Measurements from ENCODE around the gene GAB1.

The GAB1 gene

DNA sequence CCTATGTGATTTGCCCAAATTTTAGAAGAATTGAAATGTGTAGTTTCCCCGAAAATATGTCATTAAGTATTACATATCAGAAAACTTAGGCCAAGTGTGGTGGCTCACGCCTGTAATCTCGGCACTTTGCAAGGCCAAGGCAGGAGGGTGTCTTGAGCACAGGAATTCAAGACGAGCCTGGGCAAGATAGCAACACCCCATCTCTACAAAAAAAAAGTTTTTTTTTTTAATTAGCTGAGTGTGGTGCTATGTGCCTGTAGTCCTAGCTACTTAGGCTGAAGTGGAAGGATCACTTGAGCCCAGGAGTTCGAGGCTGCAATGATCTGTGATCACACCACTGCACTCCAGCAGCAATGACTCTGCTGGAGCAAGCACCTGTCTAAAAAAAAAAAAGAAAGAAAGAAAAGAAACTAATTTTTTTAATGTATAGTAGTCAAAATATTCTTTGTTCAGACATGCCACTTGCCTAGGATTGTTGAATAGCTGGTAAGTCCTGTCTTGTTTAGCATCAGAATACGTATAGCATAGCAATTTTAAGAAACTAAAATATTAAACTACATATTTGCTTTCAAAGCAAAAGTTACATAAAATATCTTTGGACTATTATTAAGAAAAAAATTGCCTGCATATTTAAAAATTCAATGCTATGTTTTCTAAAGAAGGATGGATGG is 40.1 kb upstream of the GAB1 start:
- H3K4me3 ChIP-seq: no peak overlapping the region
- H3K36me3 ChIP-seq (ENCODE audit: insufficient read depth, low read length): no peaks in the 10 kb centered on the region
- DNase-seq (ENCODE audit: low read depth, low spot score): no peak
- H3K9me3 ChIP-seq (ENCODE audit: low read depth, low read length): no peaks in the 10 kb centered on the region
- no peak overlapping the region for H3K27ac ChIP-seq
- TF ChIP-seq EZH2 (IDR thresholded peaks at IDR 0.05): no peak
- TF ChIP-seq FOXP2 (optimal IDR thresholded peaks at IDR 0.05; ENCODE audit: control extremely low read depth, extremely low read length, insufficient read depth): no peak
- TF ChIP-seq POLR2AphosphoS5 (IDR thresholded peaks at IDR 0.05; ENCODE audit: borderline replicate concordance, low read depth, low read length): no peak
- no peak overlapping the region for H3K9ac ChIP-seq (ENCODE audit: insufficient read length)

DNA sequence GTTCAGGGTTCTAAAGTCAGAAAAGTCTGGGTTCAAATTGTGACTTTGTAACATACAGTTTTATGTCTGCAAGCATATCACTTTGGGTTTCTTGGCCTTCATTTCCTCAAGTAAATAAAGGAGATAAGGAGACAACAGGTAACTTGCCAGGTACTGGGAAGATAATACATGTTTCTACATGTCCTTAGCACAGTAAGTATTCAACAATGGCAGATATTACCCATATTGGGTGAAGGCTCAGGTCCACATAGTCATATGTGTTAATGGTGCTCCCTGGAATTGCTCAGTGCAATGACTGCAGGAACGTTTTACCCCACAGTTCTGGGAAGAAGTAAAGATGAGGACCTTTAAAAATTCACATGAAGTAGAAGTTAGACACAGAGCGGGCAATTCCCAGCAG is 35.8 kb upstream of the GAB1 start:
- DNase-seq (ENCODE audit: low read depth, low spot score): no peak
- Histone ChIP-seq H3K9ac (ENCODE audit: insufficient read length) (no peak overlapping the region), H3K27ac (no peak overlapping the region), H3K9me3 (ENCODE audit: low read depth, low read length) (no peaks in the 10 kb centered on the region), H3K36me3 (ENCODE audit: insufficient read depth, low read length) (no peaks in the 10 kb centered on the region), H3K4me3 (no peak overlapping the region)
- TF ChIP-seq POLR2AphosphoS5 (IDR thresholded peaks at IDR 0.05; ENCODE audit: borderline replicate concordance, low read depth, low read length) (no peak), EZH2 (IDR thresholded peaks at IDR 0.05) (no peak), FOXP2 (optimal IDR thresholded peaks at IDR 0.05; ENCODE audit: control extremely low read depth, extremely low read length, insufficient read depth) (no peak)

DNA sequence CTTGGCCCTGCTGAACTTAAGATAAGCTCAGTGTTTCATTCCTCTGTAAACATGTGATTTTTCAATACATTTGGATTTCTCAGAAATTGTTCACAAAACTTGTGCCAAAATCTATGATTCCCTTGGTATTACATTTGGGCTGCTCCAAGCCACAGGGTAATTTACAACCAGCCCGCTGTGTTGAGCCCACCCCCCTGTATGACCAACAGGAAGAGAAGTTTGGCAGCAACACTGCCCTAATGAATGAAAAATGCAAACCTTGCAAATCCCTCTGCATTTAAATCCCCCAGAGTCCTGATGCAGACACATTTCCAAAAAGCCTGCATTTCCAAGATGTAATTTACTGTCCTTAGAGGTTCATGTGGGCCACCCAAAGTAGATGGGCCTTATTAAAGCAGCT is 34.1 kb upstream of the GAB1 start:
- Histone ChIP-seq H3K36me3 (ENCODE audit: insufficient read depth, low read length) (no peaks in the 10 kb centered on the region), H3K4me3 (peak overlapping the region; percentile 61), H3K9me3 (ENCODE audit: low read depth, low read length) (no peaks in the 10 kb centered on the region), H3K9ac (ENCODE audit: insufficient read length) (no peak overlapping the region), H3K27ac (peak overlapping the region; percentile 86)
- peak; percentile 50; the same call in 1 of the 2 replicates for TF ChIP-seq POLR2AphosphoS5 (IDR thresholded peaks at IDR 0.05; ENCODE audit: borderline replicate concordance, low read depth, low read length)
- no peak for TF ChIP-seq EZH2 (IDR thresholded peaks at IDR 0.05)
- no peak for TF ChIP-seq FOXP2 (optimal IDR thresholded peaks at IDR 0.05; ENCODE audit: control extremely low read depth, extremely low read length, insufficient read depth)
- DNase-seq (ENCODE audit: low read depth, low spot score): peak; percentile 18

DNA sequence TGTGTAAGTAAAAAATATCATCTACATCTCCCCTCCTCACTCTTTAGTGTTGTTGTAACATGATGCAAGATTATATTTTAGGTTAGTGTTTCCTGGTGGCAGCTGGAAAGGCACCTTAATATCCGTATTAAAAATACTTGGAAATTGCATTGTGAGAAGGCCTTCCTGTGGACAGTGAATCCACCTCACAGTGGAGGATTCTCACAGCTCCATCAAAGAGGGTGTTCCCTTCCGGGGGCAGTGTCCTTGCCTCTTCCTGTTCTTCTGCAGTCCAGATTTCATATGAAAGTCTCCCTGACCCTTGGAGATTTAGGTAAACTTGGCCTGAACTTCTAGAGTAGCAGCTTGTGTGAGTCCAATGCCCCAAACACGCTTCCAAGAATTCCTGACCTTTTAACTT is 29.9 kb upstream of the GAB1 start:
- TF ChIP-seq POLR2AphosphoS5 (IDR thresholded peaks at IDR 0.05; ENCODE audit: borderline replicate concordance, low read depth, low read length) (no peak), FOXP2 (optimal IDR thresholded peaks at IDR 0.05; ENCODE audit: control extremely low read depth, extremely low read length, insufficient read depth) (no peak), EZH2 (IDR thresholded peaks at IDR 0.05) (no peak)
- Histone ChIP-seq H3K4me3 (no peak overlapping the region), H3K9me3 (ENCODE audit: low read depth, low read length) (no peaks in the 10 kb centered on the region), H3K9ac (ENCODE audit: insufficient read length) (no peak overlapping the region), H3K27ac (no peak overlapping the region), H3K36me3 (ENCODE audit: insufficient read depth, low read length) (no peaks in the 10 kb centered on the region)
- no peak for DNase-seq (ENCODE audit: low read depth, low spot score)

DNA sequence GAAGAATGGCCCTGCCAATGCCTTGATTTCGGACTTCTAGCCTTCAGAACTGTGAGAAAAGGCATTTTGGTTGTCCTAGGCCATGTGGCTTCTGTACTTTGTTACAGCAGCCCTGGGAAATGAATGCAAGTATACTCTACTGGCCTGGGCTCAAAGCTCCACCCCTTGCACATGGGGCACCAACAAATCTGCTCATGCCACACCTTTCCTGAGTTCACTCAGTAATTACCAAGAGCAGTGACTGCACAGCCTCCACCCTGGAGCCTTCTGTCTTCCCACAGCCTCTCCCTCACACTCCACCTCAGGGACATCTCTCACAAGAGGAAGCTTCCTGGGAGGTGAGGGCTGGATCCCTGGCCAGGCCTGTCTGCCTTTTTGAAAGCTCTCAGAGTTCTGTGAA is 29.1 kb upstream of the GAB1 start:
- no peak for DNase-seq (ENCODE audit: low read depth, low spot score)
- TF ChIP-seq EZH2 (IDR thresholded peaks at IDR 0.05) (no peak), FOXP2 (optimal IDR thresholded peaks at IDR 0.05; ENCODE audit: control extremely low read depth, extremely low read length, insufficient read depth) (no peak), POLR2AphosphoS5 (IDR thresholded peaks at IDR 0.05; ENCODE audit: borderline replicate concordance, low read depth, low read length) (no peak)
- Histone ChIP-seq H3K9me3 (ENCODE audit: low read depth, low read length) (no peaks in the 10 kb centered on the region), H3K36me3 (ENCODE audit: insufficient read depth, low read length) (no peaks in the 10 kb centered on the region), H3K4me3 (no peak overlapping the region), H3K27ac (no peak overlapping the region), H3K9ac (ENCODE audit: insufficient read length) (no peak overlapping the region)

DNA sequence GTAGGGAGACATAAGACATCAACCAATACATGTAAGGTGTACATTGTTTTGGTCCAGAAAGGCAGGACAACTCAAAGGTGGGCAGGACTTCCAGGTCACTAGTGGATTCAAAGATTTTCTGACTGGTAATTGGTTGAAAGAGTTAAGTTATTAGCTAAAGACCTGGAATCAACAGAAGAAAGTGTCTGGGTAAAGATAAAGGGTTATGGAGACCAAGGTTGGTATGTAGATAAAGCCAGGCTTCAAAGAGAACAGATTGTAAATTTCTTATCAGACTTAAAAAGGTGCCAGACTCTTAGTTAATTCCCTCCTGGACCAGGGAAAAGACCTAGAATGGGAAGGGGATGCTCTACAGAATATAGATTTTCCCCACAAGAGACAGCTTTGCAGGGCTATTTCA is 28.3 kb upstream of the GAB1 start:
- no peaks in the 10 kb centered on the region for H3K36me3 ChIP-seq (ENCODE audit: insufficient read depth, low read length)
- H3K27ac ChIP-seq: no peak overlapping the region
- no peak overlapping the region for H3K4me3 ChIP-seq
- DNase-seq (ENCODE audit: low read depth, low spot score): no peak
- TF ChIP-seq FOXP2 (optimal IDR thresholded peaks at IDR 0.05; ENCODE audit: control extremely low read depth, extremely low read length, insufficient read depth) (no peak), EZH2 (IDR thresholded peaks at IDR 0.05) (no peak), POLR2AphosphoS5 (IDR thresholded peaks at IDR 0.05; ENCODE audit: borderline replicate concordance, low read depth, low read length) (no peak)
- no peak overlapping the region for H3K9ac ChIP-seq (ENCODE audit: insufficient read length)
- no peaks in the 10 kb centered on the region for H3K9me3 ChIP-seq (ENCODE audit: low read depth, low read length)

DNA sequence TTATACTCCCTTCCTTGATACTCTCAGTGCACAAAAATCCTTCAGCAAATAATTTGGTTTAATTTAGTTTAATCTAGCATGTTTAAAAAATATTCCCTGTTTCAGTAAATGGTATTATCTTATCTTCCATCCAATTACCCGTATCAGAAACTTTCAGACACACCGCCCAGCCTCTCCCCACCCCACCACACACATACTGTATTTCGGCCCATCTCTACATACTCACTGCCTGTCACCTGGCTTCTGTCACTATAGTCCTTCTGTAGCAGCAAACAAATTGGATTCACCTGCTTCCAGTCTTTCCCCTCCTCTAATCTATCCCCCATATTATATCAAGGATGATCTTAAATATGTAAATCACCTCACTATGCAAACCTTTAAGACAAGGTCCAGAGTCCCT is 24.8 kb upstream of the GAB1 start:
- Histone ChIP-seq H3K4me3 (no peak overlapping the region), H3K9ac (ENCODE audit: insufficient read length) (no peak overlapping the region), H3K27ac (no peak overlapping the region), H3K36me3 (ENCODE audit: insufficient read depth, low read length) (no peaks in the 10 kb centered on the region), H3K9me3 (ENCODE audit: low read depth, low read length) (no peaks in the 10 kb centered on the region)
- no peak for DNase-seq (ENCODE audit: low read depth, low spot score)
- no peak for TF ChIP-seq POLR2AphosphoS5 (IDR thresholded peaks at IDR 0.05; ENCODE audit: borderline replicate concordance, low read depth, low read length)
- no peak for TF ChIP-seq EZH2 (IDR thresholded peaks at IDR 0.05)
- TF ChIP-seq FOXP2 (optimal IDR thresholded peaks at IDR 0.05; ENCODE audit: control extremely low read depth, extremely low read length, insufficient read depth): no peak

DNA sequence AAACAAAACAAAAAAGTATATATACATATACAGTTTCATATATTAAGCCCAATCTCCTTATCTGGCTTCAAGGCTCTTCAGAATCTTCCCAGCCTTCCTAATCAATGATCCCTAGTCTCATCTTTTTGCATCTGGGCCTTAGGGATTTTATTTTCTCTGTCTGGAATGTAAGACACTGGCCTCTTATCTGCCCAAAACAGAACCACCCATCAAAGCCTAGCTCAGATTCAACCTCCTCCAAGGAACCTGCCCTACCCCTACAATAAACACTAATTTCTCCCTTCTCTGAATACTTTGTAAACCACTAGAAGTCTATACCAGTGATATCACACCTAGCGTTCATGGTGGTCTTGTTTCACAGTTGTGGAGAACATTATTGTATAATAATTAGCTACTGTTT is 23.2 kb upstream of the GAB1 start:
- TF ChIP-seq FOXP2 (optimal IDR thresholded peaks at IDR 0.05; ENCODE audit: control extremely low read depth, extremely low read length, insufficient read depth) (no peak), POLR2AphosphoS5 (IDR thresholded peaks at IDR 0.05; ENCODE audit: borderline replicate concordance, low read depth, low read length) (no peak), EZH2 (IDR thresholded peaks at IDR 0.05) (no peak)
- no peaks in the 10 kb centered on the region for H3K9me3 ChIP-seq (ENCODE audit: low read depth, low read length)
- H3K9ac ChIP-seq (ENCODE audit: insufficient read length): no peak overlapping the region
- DNase-seq (ENCODE audit: low read depth, low spot score): no peak
- H3K27ac ChIP-seq: no peak overlapping the region
- no peaks in the 10 kb centered on the region for H3K36me3 ChIP-seq (ENCODE audit: insufficient read depth, low read length)
- no peak overlapping the region for H3K4me3 ChIP-seq

DNA sequence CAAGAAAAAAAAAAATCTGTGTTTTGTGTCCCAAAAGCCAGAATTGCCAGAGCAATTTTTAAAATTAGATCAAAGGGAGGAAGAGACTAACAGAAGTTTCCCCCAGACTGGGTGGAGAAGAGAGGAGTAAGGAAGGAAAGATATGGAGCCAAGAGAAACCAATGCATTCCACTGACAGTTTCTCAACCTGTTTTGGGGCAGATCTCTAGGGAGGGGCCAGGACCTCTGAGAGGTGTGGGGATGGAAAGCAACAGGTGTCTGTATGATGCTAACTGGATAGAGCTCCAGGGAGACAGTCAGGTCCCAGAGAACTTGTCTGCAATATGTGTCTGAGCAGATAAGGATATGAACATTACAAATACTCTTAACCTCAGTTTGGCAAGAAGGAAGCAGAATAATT is 22.7 kb upstream of the GAB1 start:
- Histone ChIP-seq H3K27ac (no peak overlapping the region), H3K9me3 (ENCODE audit: low read depth, low read length) (no peaks in the 10 kb centered on the region), H3K9ac (ENCODE audit: insufficient read length) (no peak overlapping the region), H3K36me3 (ENCODE audit: insufficient read depth, low read length) (no peaks in the 10 kb centered on the region), H3K4me3 (no peak overlapping the region)
- no peak for TF ChIP-seq FOXP2 (optimal IDR thresholded peaks at IDR 0.05; ENCODE audit: control extremely low read depth, extremely low read length, insufficient read depth)
- no peak for TF ChIP-seq EZH2 (IDR thresholded peaks at IDR 0.05)
- TF ChIP-seq POLR2AphosphoS5 (IDR thresholded peaks at IDR 0.05; ENCODE audit: borderline replicate concordance, low read depth, low read length): no peak
- DNase-seq (ENCODE audit: low read depth, low spot score): no peak
